SH-SY5Y (cell line): ENCODE results near the gene RAPGEF5.

Experiments
- GATA2 ChIP-seq: IDR thresholded peaks from 2 replicates; pipeline ENCODE4 v1.6.1; 2011; ENCODE audit warnings: mild to moderate bottlenecking, low read depth, low read length
- GATA3 ChIP-seq: IDR thresholded peaks from 2 replicates; pipeline ENCODE4 v1.6.1; 2011; ENCODE audit warnings: low read depth, mild to moderate bottlenecking, low read length, moderate library complexity

DNA sequence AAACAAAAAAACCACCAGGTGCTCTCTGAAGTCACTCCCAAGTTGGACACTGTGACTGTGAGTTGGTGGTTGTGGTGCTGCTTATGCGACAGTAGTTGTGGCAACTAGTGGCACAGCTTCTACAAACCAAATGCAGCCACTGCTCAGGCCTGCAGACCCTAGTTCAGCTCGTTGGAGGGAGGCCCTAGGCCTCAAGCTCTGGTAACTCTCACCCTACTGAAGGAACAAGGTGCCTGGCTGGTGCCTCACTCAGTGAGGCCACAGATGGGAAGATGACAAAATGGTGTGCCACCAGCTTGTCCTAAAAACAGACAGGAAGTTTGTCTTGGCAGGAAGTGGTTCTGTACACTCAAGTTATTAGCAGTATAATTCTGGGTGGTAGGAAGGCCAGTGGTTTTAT lies 45.3 kb upstream of the RAPGEF5 start:
- TF ChIP-seq GATA2 (no peak), GATA3 (no peak)
